HepG2 (cell line): ENCODE measurements around the gene ZBTB20. TPM values are rescaled to one million over a fixed set of nuclear protein-coding genes. Genes with fewer than 3 reads are reported as not detected.

ENCODE experiments used
- ATAC-seq: fragments of 200-7000 bp; cut with Tn5 transposase; 3 replicates; pipeline ENCODE4 v1.9.1; 2020; ENCODE audit warnings: mild to moderate bottlenecking, moderate library complexity
- BruUV-seq: library from RNA; stranded (reverse); fragments of 400-500 nt; replicated peaks from 2 replicates; lab custom pipeline; 2021; lab: Mats Ljungman, UMichigan
- CTCF ChIA-PET: fragments of 300-600 bp; formaldehyde crosslinking; extraction: SDS; loops from one replicate; lab custom pipeline; 2021; ENCODE audit warnings: low total read pairs, inconsistent platforms, low intra/inter-chr PET ratio; lab: Yijun Ruan, JAX
- POLR2A ChIA-PET: fragments of 350-600 bp; sonication (Branson Sonifier 250); formaldehyde crosslinking; loops from one replicate; lab custom pipeline; 2020; ENCODE audit warnings: antibody characterized with exemption, inconsistent platforms; lab: Yijun Ruan, JAX
- DNase-seq: peaks from one replicate; pipeline ENCODE4 v3.0.0-alpha.2; 2015; ENCODE audit warnings: low spot score
- FAIRE-seq: peaks from 3 replicates; lab custom pipeline; 2011; peaks lifted over from hg19 to GRCh38; lab: Jason Lieb, UNC
- H2AFZ ChIP-seq: one replicate; pipeline ENCODE4 v1.6.1; 2011; ENCODE audit warnings: low read length, inconsistent platforms
- H3K27ac ChIP-seq: fragments of 300-600 bp; 3 replicates; pipeline ENCODE4 v1.8.0; 2011; ENCODE audit warnings: mixed run types, mild to moderate bottlenecking, mixed read lengths, low read length, inconsistent platforms; ENCODE audit not compliant: insufficient read depth; ENCODE audit errors: extremely low read length
- H3K27me3 ChIP-seq, 2 experiments: fragments of 200-600 bp in 1 of 2; 2 replicates in 1 of 2; 3 replicates in 1 of 2; pipeline versions ENCODE4 v1.6.0 to v1.8.0; 2011; ENCODE audit warnings: low read length in 2 of 2, mild to moderate bottlenecking in 2 of 2, moderate library complexity in 2 of 2, inconsistent platforms in 1 of 2; ENCODE audit not compliant: insufficient read depth in 2 of 2, control insufficient read depth in 1 of 2
- H3K36me3 ChIP-seq, 2 experiments: fragments of 200-600 bp in 1 of 2; replicated peaks in 1 of 2; 2 replicates in 1 of 2; 3 replicates in 1 of 2; pipeline versions ENCODE4 v1.5.1 to v1.8.0; 2011; ENCODE audit warnings: low read length in 2 of 2, inconsistent platforms in 1 of 2; ENCODE audit not compliant: insufficient read depth in 2 of 2, control insufficient read depth in 1 of 2
- H3K4me1 ChIP-seq: 2 replicates; pipeline ENCODE4 v1.5.1; 2012; ENCODE audit warnings: low read length, inconsistent platforms; ENCODE audit not compliant: insufficient read depth
- H3K4me2 ChIP-seq: 2 replicates; pipeline ENCODE4 v1.6.0; 2011; ENCODE audit warnings: low read depth, low read length, inconsistent platforms
- H3K4me3 ChIP-seq, 3 experiments: fragments of 200-600 bp in 1 of 3; sonication (generic), shearing (Covaris generic) in 1 of 3; replicated peaks in 1 of 3; 2 replicates each; pipeline ENCODE4 v1.5.1; 2011 to 2016; ENCODE audit warnings: low read length in 3 of 3, inconsistent platforms in 2 of 3, low read depth in 2 of 3, mild to moderate bottlenecking in 2 of 3, control low read depth in 1 of 3, mixed read lengths in 1 of 3; ENCODE audit not compliant: insufficient read depth in 1 of 3
- H3K79me2 ChIP-seq: one replicate; pipeline ENCODE4 v1.6.1; 2011; ENCODE audit warnings: low read length, inconsistent platforms; ENCODE audit not compliant: insufficient read depth
- H3K9ac ChIP-seq: 2 replicates; pipeline ENCODE4 v1.6.0; 2011; ENCODE audit warnings: mild to moderate bottlenecking, low read depth, low read length, inconsistent platforms; ENCODE audit not compliant: insufficient read depth
- H3K9me3 ChIP-seq: 2 replicates; pipeline ENCODE4 v1.5.1; 2012; ENCODE audit warnings: mild to moderate bottlenecking, low read length
- H4K20me1 ChIP-seq: 2 replicates; pipeline ENCODE4 v1.6.0; 2011; ENCODE audit warnings: inconsistent platforms, mild to moderate bottlenecking, low read length, moderate library complexity; ENCODE audit not compliant: insufficient read depth
- ARID2 ChIP-seq: sonication (generic); formaldehyde crosslinking; IDR thresholded peaks from 2 replicates; pipeline ENCODE4 v1.8.1; 2022; ENCODE audit warnings: mild to moderate bottlenecking, missing genetic modification reagents, borderline replicate concordance
- ATAD3A ChIP-seq: sonication (generic); formaldehyde crosslinking; IDR thresholded peaks from 2 replicates; pipeline ENCODE4 v1.4.0; 2020; ENCODE audit warnings: missing genetic modification reagents
- ATRX ChIP-seq: sonication (generic); formaldehyde crosslinking; IDR thresholded peaks from 2 replicates; pipeline ENCODE4 v1.4.0; 2020; ENCODE audit warnings: missing genetic modification reagents, borderline replicate concordance
- HNRNPH1 ChIP-seq: fragments of 200-400 bp; formaldehyde crosslinking; optimal IDR thresholded peaks from 2 replicates; pipeline ENCODE3; 2017; ENCODE audit warnings: mild to moderate bottlenecking, low read depth, low read length
- KDM2A ChIP-seq: sonication (generic); formaldehyde crosslinking; IDR thresholded peaks from 2 replicates; pipeline ENCODE4 v1.4.0; 2020; ENCODE audit warnings: low read depth, missing genetic modification reagents, borderline replicate concordance
- MBD4 ChIP-seq: IDR thresholded peaks from 2 replicates; pipeline ENCODE4 v1.6.1; 2012; ENCODE audit warnings: low read length, inconsistent platforms, borderline replicate concordance
- MBNL3 ChIP-seq: fragments of 250-450 bp; sonication (Bioruptor Pico); conservative IDR thresholded peaks from 2 replicates; pipeline ENCODE4 v1.8.0; 2022; ENCODE audit warnings: mild to moderate bottlenecking, inconsistent platforms
- MEIS1 ChIP-seq: sonication (generic); formaldehyde crosslinking; IDR thresholded peaks from 2 replicates; pipeline ENCODE4 v1.9.0; 2021; ENCODE audit warnings: mild to moderate bottlenecking, missing genetic modification reagents, moderate library complexity, borderline replicate concordance
- PATZ1 ChIP-seq: sonication (generic); formaldehyde crosslinking; IDR thresholded peaks from 2 replicates; pipeline ENCODE4 v1.4.0; 2020; ENCODE audit warnings: missing genetic modification reagents
- PAX8 ChIP-seq: sonication (generic); formaldehyde crosslinking; IDR thresholded peaks from 2 replicates; pipeline ENCODE4 v1.8.0; 2022; ENCODE audit warnings: mild to moderate bottlenecking, missing genetic modification reagents, borderline replicate concordance
- PCBP1 ChIP-seq: fragments of 200-400 bp; formaldehyde crosslinking; IDR thresholded peaks from 2 replicates; pipeline ENCODE4 v1.6.1; 2017; ENCODE audit warnings: mild to moderate bottlenecking, low read depth, low read length, borderline replicate concordance
- PHB2 ChIP-seq: fragments of 450-650 bp; IDR thresholded peaks from 2 replicates; pipeline ENCODE4 v1.6.1; 2018; ENCODE audit not compliant: partially characterized antibody
- SRY ChIP-seq: sonication (generic); formaldehyde crosslinking; IDR thresholded peaks from 2 replicates; pipeline ENCODE4 v1.8.0; 2022; ENCODE audit warnings: mild to moderate bottlenecking, missing genetic modification reagents
- TEAD2 ChIP-seq: sonication (generic); formaldehyde crosslinking; IDR thresholded peaks from 2 replicates; pipeline ENCODE4 v1.9.0; 2021; ENCODE audit warnings: missing genetic modification reagents
- TSC22D2 ChIP-seq: sonication (generic); formaldehyde crosslinking; IDR thresholded peaks from 2 replicates; pipeline ENCODE4 v1.5.1; 2020; ENCODE audit warnings: missing genetic modification reagents, mild to moderate bottlenecking, borderline replicate concordance
- YY1 ChIP-seq: IDR thresholded peaks from 2 replicates; pipeline ENCODE4 v1.6.1; 2011; ENCODE audit warnings: low read length, low read depth, moderate library complexity, mild to moderate bottlenecking; ENCODE audit not compliant: insufficient read depth, insufficient replicate concordance
- ZC3H4 ChIP-seq: sonication (generic); formaldehyde crosslinking; IDR thresholded peaks from 2 replicates; pipeline ENCODE4 v1.4.0; 2020; ENCODE audit warnings: missing genetic modification reagents, borderline replicate concordance
- ZMAT3 ChIP-seq: sonication (generic); formaldehyde crosslinking; conservative IDR thresholded peaks from 2 replicates; pipeline ENCODE4 v1.7.0; 2021; ENCODE audit warnings: missing genetic modification reagents
- ZNF12 ChIP-seq: sonication (generic); formaldehyde crosslinking; IDR thresholded peaks from 2 replicates; pipeline ENCODE4 v1.5.0; 2020; ENCODE audit warnings: missing genetic modification reagents
- ZNF207 ChIP-seq: fragments of 450-650 bp; IDR thresholded peaks from 2 replicates; pipeline ENCODE4 v1.6.1; 2016; ENCODE audit warnings: antibody characterized with exemption, borderline replicate concordance
- ZNF3 ChIP-seq: IDR thresholded peaks from 2 replicates; pipeline ENCODE4 v1.7.0; 2017; ENCODE audit warnings: inconsistent platforms
- ZNF33A ChIP-seq: sonication (generic); formaldehyde crosslinking; IDR thresholded peaks from 2 replicates; pipeline ENCODE4 v1.5.1; 2020; ENCODE audit warnings: missing genetic modification reagents, mild to moderate bottlenecking, moderate library complexity, borderline replicate concordance
- ZNF414 ChIP-seq: sonication (generic); formaldehyde crosslinking; IDR thresholded peaks from 2 replicates; pipeline ENCODE4 v1.5.0; 2020; ENCODE audit warnings: missing genetic modification reagents
- WGBS: methylation state at CpG from one replicate; pipeline ENCODE4 v1.1.6; 2017; ENCODE audit warnings: low lambda C conversion rate; 5-methylcytosine and 5-hydroxymethylcytosine counted together
- in situ Hi-C: cut with HindIII; loops from 2 replicates; pipeline ENCODE4 v1.10.0; 2017; ENCODE audit warnings: low pct_unique_long_range_greater_than_20kb; ENCODE audit not compliant: extremely low pct_ligation_motif_present
- intact Hi-C: fragments of 100-400 bp; cut with micrococcal nuclease; formaldehyde crosslinking; loops from one replicate; pipeline ENCODE4 v1.10.0; 2022; ENCODE audit not compliant: unreplicated experiment
- polyA plus RNA-seq, 8 experiments: library from polyadenylated mRNA; depleted of rRNA in 3 of 8; stranded (reverse) in 7 of 8; unstranded in 1 of 8; fragments of >200 nt; fragmentation: Illumina TruSeq in 4 of 8; extraction: Trizol in 4 of 8; gene quantifications; 2 replicates each; pipeline versions ENCODE4 v1.2.1 to v1.2.3, GENCODE V29; 2011 to 2016; ENCODE audit warnings: low read depth in 4 of 8, missing spikeins in 1 of 8, mixed read lengths in 1 of 8; ENCODE audit not compliant: insufficient read depth in 1 of 8
- total RNA-seq, 5 experiments: library from RNA; depleted of rRNA; stranded (reverse); fragments of >200 nt; fragmentation: Illumina TruSeq; extraction: Trizol; gene quantifications; 2 replicates each; pipeline ENCODE4 v1.2.3, GENCODE V29; 2016; ENCODE audit warnings: low read depth in 1 of 5

ZBTB20 gene
- total and polyA plus RNA-seq, 2 of the 13 experiments (the other 11 are each of a cell fraction or from before 2014, with no cell fraction given), result 1.9 to 8.8 TPM

GRCh38 chr3:114435386-114436115, 711.5 kb downstream of the ZBTB20 start (continued):
- TF ChIP-seq PATZ1 (CRISPR knock-in tag) (no peak), ZNF33A (CRISPR knock-in tag) (no peak), ATAD3A (CRISPR knock-in tag) (no peak), PCBP1 (no peak), MBNL3 (CRISPR knock-in tag) (no peak), MEIS1 (no peak)

GRCh38 chr3:114432310-114432709, 714.8 kb downstream of the ZBTB20 start:
- no TSS peak for BruUV-seq
- Histone ChIP-seq H3K79me2 (no peaks in the 10 kb centered on the region), H2AFZ (no peak overlapping the region), H3K4me3 (no peak overlapping the region), H3K4me1 (no peaks in the 10 kb centered on the region), H3K27ac (no peak overlapping the region), H3K4me2 (no peak overlapping the region), H3K9ac (no peak overlapping the region), H4K20me1 (no peaks in the 10 kb centered on the region), H3K9me3 (no peaks in the 10 kb centered on the region), H3K36me3 (no peaks in the 10 kb centered on the region), H3K27me3 (no peaks in the 10 kb centered on the region)
- in situ Hi-C loops, result no loop called here
- 100% methylated on average over 2 of the region's 2 CpGs for WGBS
- intact Hi-C loops, result no loop called here
- ChIA-PET CTCF (no interaction called here), POLR2A (no interaction called here)
- DNase-seq (no peak), ATAC-seq (no peak), FAIRE-seq (no peak)
- TF ChIP-seq ZMAT3 (no peak), ZC3H4 (CRISPR knock-in tag) (no peak), PAX8 (CRISPR knock-in tag) (no peak), ARID2 (no peak), ZNF414 (CRISPR knock-in tag) (no peak), TSC22D2 (CRISPR knock-in tag) (no peak), SRY (CRISPR knock-in tag) (no peak), ATRX (CRISPR knock-in tag) (no peak), ZNF12 (CRISPR knock-in tag) (no peak), ZNF207 (no peak), HNRNPH1 (no peak), KDM2A (CRISPR knock-in tag) (no peak), MBD4 (no peak), YY1 (no peak), TEAD2 (CRISPR knock-in tag) (no peak), ZNF3 (CRISPR knock-in tag) (no peak), PHB2 (no peak)
